ENCODE results near the gene SAC3D1. TPM values are rescaled to one million over a fixed set of nuclear protein-coding genes. Genes with fewer than 3 reads are reported as not detected.
"Not testable (repeated sequence)": the region's sequence is repeated elsewhere in the genome, so short reads cannot be mapped to it uniquely, and the experiment has no call there.

The SAC3D1 gene
- 10 to 100 TPM in 1 of 2 donors, 1 to 10 TPM in 1; 8.9 to 33.3 TPM for total RNA-seq

GRCh38 chr11:65040847-65041622, at the start of gene SAC3D1:
Gene SAC3D1, plus strand, starts transcription at chr11:65041210. Its CDS starts 83 bp downstream, at chr11:65041293.
- H3K9me3 Mint-ChIP-seq, result no peaks in the 10 kb centered on the region
- peaks cover 5 to 7% of the 10 kb centered on the region in 2 donors for H3K36me3 Mint-ChIP-seq
- ATAC-seq (peak; percentile 90 to 95), DNase-seq (ENCODE audit: low spot score in 2 of 2) (peak; percentile 90 to 94)
- H3K27ac Mint-ChIP-seq, result peak within 1 kb of the TSS; percentile 82 to 92

GRCh38 chr11:64994318-64994717, 46.7 kb upstream of the SAC3D1 start:
- DNase-seq (ENCODE audit: low spot score in 2 of 2), result no peak
- Mint-ChIP-seq H3K27ac (no peak overlapping the region), H3K9me3 (no peaks in the 10 kb centered on the region), H3K36me3 (no peaks in the 10 kb centered on the region)
- no peak for ATAC-seq

GRCh38 chr11:64996327-64996709, 44.7 kb upstream of the SAC3D1 start:
- DNase-seq (ENCODE audit: low spot score in 2 of 2), result no peak
- no peaks in the 10 kb centered on the region for H3K9me3 Mint-ChIP-seq
- H3K36me3 Mint-ChIP-seq, result no peaks in the 10 kb centered on the region
- peak overlapping the region in 1 of 2 donors; percentile 34 for H3K27ac Mint-ChIP-seq
- no peak for ATAC-seq

GRCh38 chr11:64996710-64997380, 44.2 kb upstream of the SAC3D1 start, which contains the start of gene BATF2:
Gene BATF2, minus strand, starts transcription at chr11:64996971. Its CDS starts 57 bp downstream, at chr11:64996914.
- ATAC-seq, result peak; percentile 18 to 47
- Mint-ChIP-seq H3K27ac (peak within 1 kb of the TSS in 1 of 2 donors; percentile 34), H3K36me3 (no peaks in the 10 kb centered on the region), H3K9me3 (no peaks in the 10 kb centered on the region)
- no peak for DNase-seq (ENCODE audit: low spot score in 2 of 2)

GRCh38 chr11:64998141-64998540, 42.9 kb upstream of the SAC3D1 start:
- peak overlapping the region in 1 of 2 donors; percentile 65 for H3K27ac Mint-ChIP-seq
- DNase-seq (ENCODE audit: low spot score in 2 of 2), result no peak

GRCh38 chr11:64998690-64999431, 42.1 kb upstream of the SAC3D1 start:
- no peak for ATAC-seq
- H3K36me3 Mint-ChIP-seq, result no peaks in the 10 kb centered on the region
- no peak for DNase-seq (ENCODE audit: low spot score in 2 of 2)
- H3K9me3 Mint-ChIP-seq, result no peaks in the 10 kb centered on the region
- H3K27ac Mint-ChIP-seq, result peak overlapping the region; percentile 65 to 74

More at GRCh38 chr11:64998141-64998540, 42.9 kb upstream of the SAC3D1 start:
- ATAC-seq, result no peak
- Mint-ChIP-seq H3K36me3 (no peaks in the 10 kb centered on the region), H3K9me3 (no peaks in the 10 kb centered on the region)

- Mint-ChIP-seq H3K27ac (no peak overlapping the region), H3K36me3 (no peaks in the 10 kb centered on the region), H3K9me3 (no peaks in the 10 kb centered on the region)
- no peak for ATAC-seq
- no peak for DNase-seq (ENCODE audit: low spot score in 2 of 2)
These were observed 41.5 kb upstream of the SAC3D1 start for GRCh38 chr11:64999478-64999877.

- DNase-seq (ENCODE audit: low spot score in 2 of 2), result no peak
- no peak for ATAC-seq
- no peaks in the 10 kb centered on the region for H3K36me3 Mint-ChIP-seq
- H3K9me3 Mint-ChIP-seq, result no peaks in the 10 kb centered on the region
- H3K27ac Mint-ChIP-seq, result no peak overlapping the region
These were observed 38.3 kb upstream of the SAC3D1 start for GRCh38 chr11:65002706-65003105.

- Mint-ChIP-seq H3K27ac (no peak overlapping the region), H3K9me3 (no peaks in the 10 kb centered on the region), H3K36me3 (no peaks in the 10 kb centered on the region)
- DNase-seq (ENCODE audit: low spot score in 2 of 2), result no peak
- no peak for ATAC-seq
These were observed 37.7 kb upstream of the SAC3D1 start for GRCh38 chr11:65003282-65003681.

- not testable (repeated sequence) for H3K9me3 Mint-ChIP-seq; ATAC-seq; H3K27ac Mint-ChIP-seq; H3K36me3 Mint-ChIP-seq; DNase-seq (ENCODE audit: low spot score in 2 of 2)
These were observed 37.0 kb upstream of the SAC3D1 start for GRCh38 chr11:65003968-65004367.

- H3K27ac Mint-ChIP-seq, result no peak overlapping the region
- DNase-seq (ENCODE audit: low spot score in 2 of 2), result no peak
- ATAC-seq, result no peak
- no peaks in the 10 kb centered on the region for H3K9me3 Mint-ChIP-seq
- H3K36me3 Mint-ChIP-seq, result no peaks in the 10 kb centered on the region
These were observed 33.0 kb upstream of the SAC3D1 start for GRCh38 chr11:65008016-65008415.

GRCh38 chr11:65008873-65009272, 32.1 kb upstream of the SAC3D1 start:
- Mint-ChIP-seq H3K9me3 (no peaks in the 10 kb centered on the region), H3K27ac (no peak overlapping the region), H3K36me3 (no peaks in the 10 kb centered on the region)
- DNase-seq (ENCODE audit: low spot score in 2 of 2) (no peak), ATAC-seq (no peak)

GRCh38 chr11:65013130-65013887, 27.7 kb upstream of the SAC3D1 start:
- DNase-seq (ENCODE audit: low spot score in 2 of 2) (peak; percentile 91 to 93), ATAC-seq (peak; percentile 85 to 89)
- peaks cover 0 to 20% of the 10 kb centered on the region in 2 donors for H3K36me3 Mint-ChIP-seq
- peaks cover 0 to 5% of the 10 kb centered on the region in 2 donors for H3K9me3 Mint-ChIP-seq
- H3K27ac Mint-ChIP-seq, result peak overlapping the region; percentile 95 to 97

GRCh38 chr11:65013888-65014725, 26.9 kb upstream of the SAC3D1 start, which contains the start of gene ARL2:
Gene ARL2, plus strand, starts transcription at chr11:65014160. Its CDS starts 48 bp downstream, at chr11:65014208.
- peaks cover 0 to 20% of the 10 kb centered on the region in 2 donors for H3K36me3 Mint-ChIP-seq
- peaks cover 0 to 5% of the 10 kb centered on the region in 2 donors for H3K9me3 Mint-ChIP-seq
- ATAC-seq (peak; percentile 81 to 86), DNase-seq (ENCODE audit: low spot score in 2 of 2) (peak; percentile 84 to 91)
- peak within 1 kb of the TSS; percentile 95 to 98 for H3K27ac Mint-ChIP-seq

- ATAC-seq, result peak in 1 of 2 donors; percentile 17
- H3K9me3 Mint-ChIP-seq, result peaks cover 0 to 5% of the 10 kb centered on the region in 2 donors
- peaks cover 0 to 20% of the 10 kb centered on the region in 2 donors for H3K36me3 Mint-ChIP-seq
- DNase-seq (ENCODE audit: low spot score in 2 of 2), result no peak
- peak overlapping the region; percentile 95 to 98 for H3K27ac Mint-ChIP-seq
These were observed 26.2 kb upstream of the SAC3D1 start for GRCh38 chr11:65014726-65015227.

Data from activated naive CD4-positive, alpha-beta T cell treated with anti-CD3 and anti-CD28 coated beads, Interleukin-2, amount 50 U/mL, for 72 hours (primary cell).